AG04450 (cell line): ENCODE results near the gene DIAPH3. TPM values are rescaled to one million over a fixed set of nuclear protein-coding genes. Genes with fewer than 3 reads are reported as not detected.

Source experiments
- CTCF ChIA-PET: fragments of 300-600, 350-600 bp; formaldehyde crosslinking; extraction: SDS; loops from one replicate; lab custom pipeline; 2022; ENCODE audit warnings: antibody characterized with exemption, inconsistent platforms; lab: Charles Lee
- POLR2A ChIA-PET: fragments of 350-600 bp; formaldehyde crosslinking; extraction: SDS; loops from one replicate; lab custom pipeline; 2021; ENCODE audit warnings: antibody characterized with exemption, inconsistent platforms; lab: Yijun Ruan, JAX
- DNase-seq: peaks from one replicate; pipeline ENCODE4 v3.0.0-alpha.2; 2011; ENCODE audit warnings: low read depth, low spot score
- H3K27ac ChIP-seq: one replicate; pipeline ENCODE4 v1.5.1; 2012; ENCODE audit warnings: low read depth, low read length, control low read depth
- H3K27me3 ChIP-seq: one replicate; pipeline ENCODE4 v1.6.0; 2012; ENCODE audit warnings: low read length; ENCODE audit not compliant: control insufficient read depth, insufficient read depth
- H3K4me3 ChIP-seq: 2 replicates; pipeline ENCODE4 v1.5.1; 2011; ENCODE audit warnings: mild to moderate bottlenecking, low read depth, low read length, control low read depth
- H3K9me3 ChIP-seq: 2 replicates; pipeline ENCODE4 v1.5.1; 2012; ENCODE audit warnings: low read length; ENCODE audit not compliant: control insufficient read depth, insufficient read depth
- CTCF ChIP-seq: IDR thresholded peaks from 2 replicates; pipeline ENCODE4 v1.5.1; 2011; ENCODE audit warnings: low read depth, low read length, control low read depth, inconsistent platforms
- polyA plus RNA-seq: library from polyadenylated mRNA; depleted of rRNA; stranded (reverse); fragments of >200 nt; gene quantifications from 2 replicates; pipeline ENCODE4 v1.2.3, GENCODE V29; 2011

Gene DIAPH3
- polyA plus RNA-seq, 1 experiment: 11.7 TPM

GRCh38 chr13:60137911-60138560, 25.7 kb downstream of the DIAPH3 start:
- no peak for TF ChIP-seq CTCF
- Histone ChIP-seq H3K9me3 (no peaks in the 10 kb centered on the region), H3K4me3 (no peak overlapping the region), H3K27me3 (no peaks in the 10 kb centered on the region), H3K27ac (no peak overlapping the region)
- no peak for DNase-seq
- CTCF ChIA-PET: no interaction called here
- POLR2A ChIA-PET: no interaction called here

GRCh38 chr13:60135344-60135743, 28.4 kb downstream of the DIAPH3 start:
- TF ChIP-seq CTCF: no peak
- no peak for DNase-seq
- Histone ChIP-seq H3K4me3 (peak overlapping the region; percentile 34), H3K9me3 (no peaks in the 10 kb centered on the region), H3K27me3 (no peaks in the 10 kb centered on the region), H3K27ac (no peak overlapping the region)
- ChIA-PET POLR2A (interaction anchor here (1.4 kb wide), 1 partner anchor 11 kb away, joined by 3 read pairs; no protein-coding TSS in a partner anchor), CTCF (interaction anchor here (0.7 to 2.1 kb wide), 5 partner anchors 10 to 51 kb away, joined by 3 to 5 read pairs (median 3); no protein-coding TSS in a partner anchor)

- no peaks in the 10 kb centered on the region for H3K27me3 ChIP-seq
- ChIA-PET POLR2A (no interaction called here), CTCF (interaction anchor here (0.7 to 2.1 kb wide), 3 partner anchors 9 to 22 kb away, joined by 3 to 5 read pairs (median 3); no protein-coding TSS in a partner anchor)
- H3K9me3 ChIP-seq: no peaks in the 10 kb centered on the region
- no peak overlapping the region for H3K4me3 ChIP-seq
- no peak for DNase-seq
- no peak overlapping the region for H3K27ac ChIP-seq
- TF ChIP-seq CTCF: peak; percentile 54
Measured at GRCh38 chr13:60134376-60134775, 29.4 kb downstream of the DIAPH3 start.

- no peak for DNase-seq
- no peak overlapping the region for H3K4me3 ChIP-seq
- peaks cover 4% of the 10 kb centered on the region for H3K9me3 ChIP-seq
- H3K27ac ChIP-seq: no peak overlapping the region
- CTCF ChIA-PET: no interaction called here
- TF ChIP-seq CTCF: no peak
- H3K27me3 ChIP-seq: no peaks in the 10 kb centered on the region
- POLR2A ChIA-PET: no interaction called here
Measured at GRCh38 chr13:60121337-60121687, 42.4 kb downstream of the DIAPH3 start.

- ChIA-PET POLR2A (no interaction called here), CTCF (no interaction called here)
- Histone ChIP-seq H3K9me3 (peaks cover 4% of the 10 kb centered on the region), H3K4me3 (no peak overlapping the region), H3K27me3 (no peaks in the 10 kb centered on the region), H3K27ac (no peak overlapping the region)
- DNase-seq: no peak
- TF ChIP-seq CTCF: no peak
Measured at GRCh38 chr13:60120617-60121336, 43.0 kb downstream of the DIAPH3 start.
